HG03175 (cell line): Measurements from ENCODE around the gene RAMACL.

ENCODE experiments used
- ATAC-seq: cut with Tn5 transposase; IDR thresholded peaks from one replicate; pipeline ENCODE4 v1.9.1; 2021; ENCODE audit warnings: mild to moderate bottlenecking, moderate library complexity; ENCODE audit not compliant: unreplicated experiment

RAMACL gene

GRCh38 chr6:166559662-166560061 is 26.8 kb downstream of the RAMACL start:
- no peak for ATAC-seq

- ATAC-seq = no peak
Observed at GRCh38 chr6:166559211-166559610, 27.3 kb downstream of the RAMACL start.

- ATAC-seq = no peak
Observed at GRCh38 chr6:166558156-166559005, 28.1 kb downstream of the RAMACL start.

GRCh38 chr6:166556863-166557322 is 29.6 kb downstream of the RAMACL start:
- no peak for ATAC-seq

- ATAC-seq = no peak
Observed at GRCh38 chr6:166556336-166556735, 30.1 kb downstream of the RAMACL start.

- ATAC-seq = no peak
Observed at GRCh38 chr6:166555086-166555485, 31.4 kb downstream of the RAMACL start.

GRCh38 chr6:166554316-166554715 is 32.2 kb downstream of the RAMACL start:
- ATAC-seq = no peak

GRCh38 chr6:166553563-166554271 is 32.8 kb downstream of the RAMACL start:
- ATAC-seq = no peak

- no peak for ATAC-seq
Observed at GRCh38 chr6:166552600-166552999, 33.9 kb downstream of the RAMACL start.

- no peak for ATAC-seq
Observed at GRCh38 chr6:166551754-166552495, 34.6 kb downstream of the RAMACL start.

- ATAC-seq = no peak
Observed at GRCh38 chr6:166546653-166547052, 39.8 kb downstream of the RAMACL start.

GRCh38 chr6:166545156-166546034 is 41.1 kb downstream of the RAMACL start:
- ATAC-seq = no peak

- ATAC-seq = no peak
Observed at GRCh38 chr6:166544296-166544605, 42.2 kb downstream of the RAMACL start.

GRCh38 chr6:166543603-166544295 is 42.7 kb downstream of the RAMACL start:
- ATAC-seq = no peak

- no peak for ATAC-seq
Observed at GRCh38 chr6:166542580-166542912, 43.9 kb downstream of the RAMACL start.

GRCh38 chr6:166541876-166542579 is 44.5 kb downstream of the RAMACL start:
- peak; percentile 37 for ATAC-seq

GRCh38 chr6:166541366-166541765 is 45.1 kb downstream of the RAMACL start:
- ATAC-seq = peak; percentile 34

GRCh38 chr6:166540631-166541331 is 45.7 kb downstream of the RAMACL start:
- ATAC-seq = peak; percentile 95

- no peak for ATAC-seq
Observed at GRCh38 chr6:166539543-166539942, 46.9 kb downstream of the RAMACL start.
